HG03066 (cell line): ENCODE results near the gene ZNF385D.

Experiments
- ATAC-seq: cut with Tn5 transposase; IDR thresholded peaks from one replicate; pipeline ENCODE4 v1.9.1; 2021; ENCODE audit warnings: low read depth; ENCODE audit not compliant: unreplicated experiment

ZNF385D gene

DNA sequence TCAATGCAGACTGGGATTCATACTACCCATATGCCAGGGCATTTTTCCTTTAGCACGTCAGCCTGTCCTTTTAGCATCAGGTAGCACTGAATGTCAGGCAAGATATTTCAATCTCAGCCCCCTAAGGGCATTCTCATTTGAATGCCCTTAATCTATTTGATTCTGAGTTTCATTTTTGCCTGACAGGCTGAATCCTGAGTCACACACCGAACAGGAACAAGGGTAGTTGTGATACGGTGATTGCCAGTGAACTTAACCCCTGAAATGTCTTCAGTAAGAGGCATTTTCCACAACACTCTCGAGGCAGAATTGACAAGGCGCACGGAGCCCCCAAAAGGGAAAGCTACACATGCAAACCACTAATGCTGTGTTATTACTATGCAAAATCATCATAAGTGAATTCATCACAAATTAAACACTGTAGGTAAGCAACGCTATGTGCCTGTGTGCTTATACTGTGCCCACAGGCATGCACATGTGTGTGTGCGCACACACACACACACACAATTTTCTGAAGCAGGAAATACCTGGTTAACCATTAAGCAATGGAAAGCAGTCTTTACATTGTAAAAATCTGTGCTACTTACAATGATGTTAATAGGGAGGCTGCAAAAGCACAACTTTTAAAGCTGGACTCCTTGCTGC is 130.4 kb downstream of the ZNF385D start:
- ATAC-seq, result no peak

DNA sequence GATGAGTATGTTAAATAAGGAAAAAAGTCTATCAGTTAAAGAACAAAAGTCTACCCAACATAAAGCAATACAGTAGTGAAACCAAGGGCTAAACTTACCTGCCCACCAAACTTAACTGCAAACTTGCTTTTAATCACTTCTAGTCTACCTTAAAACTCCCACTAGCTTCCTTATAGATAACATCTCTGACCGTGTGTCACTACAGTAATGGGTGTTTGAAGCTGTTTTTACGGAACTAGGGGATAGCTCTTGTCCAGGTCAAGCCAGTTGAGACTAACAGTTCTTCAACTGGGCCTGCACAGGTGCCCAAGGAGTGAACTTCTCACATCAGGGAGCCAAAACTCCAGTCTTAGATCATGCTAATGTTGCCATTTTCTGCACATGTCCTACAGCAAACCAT is 132.3 kb downstream of the ZNF385D start:
- no peak for ATAC-seq

DNA sequence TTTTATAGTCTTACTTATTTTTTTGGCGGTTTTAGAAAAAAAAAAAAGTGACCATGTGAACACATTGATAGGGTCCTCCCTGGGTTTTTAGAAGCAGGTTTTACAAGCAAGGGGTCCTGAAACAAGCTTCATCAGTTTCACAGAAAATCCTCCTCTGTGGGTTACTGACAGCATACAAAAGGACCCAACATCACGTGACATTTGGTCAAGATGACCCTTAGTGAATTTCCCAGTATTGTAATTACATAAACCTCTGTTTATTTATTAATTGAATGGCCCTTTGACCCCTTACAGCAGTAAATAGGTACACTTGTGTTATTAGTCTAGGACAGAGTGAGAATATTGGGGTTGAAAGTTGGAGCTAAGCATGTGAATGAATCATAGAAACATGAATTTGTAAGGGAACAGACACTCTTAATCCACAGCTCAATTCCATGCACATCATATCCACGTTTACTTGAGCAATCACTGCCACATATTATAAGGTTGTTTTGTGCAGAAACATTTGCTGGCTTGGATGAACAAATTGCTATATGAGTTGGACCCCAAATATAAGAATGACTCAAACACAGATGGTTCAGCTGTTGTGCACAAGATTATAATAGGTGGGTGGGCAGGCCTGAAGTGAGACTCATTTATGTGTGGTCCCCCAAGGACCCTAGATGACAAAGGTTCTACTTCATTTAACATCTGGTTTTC is 137.5 kb downstream of the ZNF385D start:
- ATAC-seq, result no peak

DNA sequence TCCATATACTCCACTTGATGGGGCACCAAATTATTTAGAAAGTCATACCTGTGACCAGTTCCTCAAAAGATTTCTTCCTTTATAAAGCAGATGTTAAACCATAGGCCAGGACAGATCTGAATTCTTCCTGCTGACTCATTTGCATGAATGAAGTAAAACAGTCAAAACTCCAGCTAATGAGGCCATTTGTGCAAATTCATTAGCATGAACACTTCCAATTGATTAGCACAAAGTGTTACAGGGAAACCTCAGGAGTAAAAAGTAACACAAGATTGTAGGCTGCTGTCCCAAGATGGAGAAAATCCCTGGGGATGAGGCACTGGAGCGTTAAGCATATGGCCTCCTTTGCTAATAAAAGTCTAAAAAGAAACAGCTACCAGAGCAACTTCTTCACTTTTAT is 149.8 kb downstream of the ZNF385D start:
- ATAC-seq, result no peak

DNA sequence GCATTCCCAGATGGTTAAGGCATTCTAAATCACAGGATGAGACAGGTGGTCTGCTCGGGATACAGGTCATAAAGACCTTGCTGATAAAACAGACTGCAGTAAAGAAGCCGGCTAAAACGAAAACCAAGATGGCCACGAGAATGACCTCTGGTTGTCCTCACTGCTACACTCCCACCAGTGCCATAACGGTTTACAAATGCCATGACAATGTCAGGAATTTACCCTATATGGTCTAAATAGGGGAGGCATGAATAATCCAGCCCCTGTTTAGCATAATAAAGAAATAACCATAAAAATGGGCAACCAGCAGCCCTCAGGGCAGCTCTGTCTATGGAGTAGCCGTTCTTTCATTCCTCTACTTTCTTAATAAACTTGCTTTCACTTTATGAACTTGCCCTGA is 151.1 kb downstream of the ZNF385D start:
- ATAC-seq, result no peak

DNA sequence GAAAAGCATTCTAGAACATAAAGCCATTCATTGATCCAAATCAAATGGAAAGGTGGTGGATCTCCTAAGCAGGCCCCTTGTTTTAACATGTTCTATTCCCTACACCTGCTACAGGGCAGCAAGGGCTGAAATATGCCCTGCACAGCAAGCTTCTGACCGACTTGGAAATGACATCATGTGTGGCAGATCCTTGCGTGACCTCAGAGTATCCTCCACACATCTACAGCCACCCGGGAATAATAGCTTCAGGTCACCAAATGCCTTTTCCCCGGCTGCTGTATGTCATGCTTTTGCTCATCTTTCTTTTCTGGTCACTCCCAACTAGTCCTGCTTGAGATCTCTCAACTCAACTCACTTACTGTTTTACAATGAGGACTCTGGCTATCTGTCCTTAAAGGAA is 158.2 kb downstream of the ZNF385D start:
- no peak for ATAC-seq

DNA sequence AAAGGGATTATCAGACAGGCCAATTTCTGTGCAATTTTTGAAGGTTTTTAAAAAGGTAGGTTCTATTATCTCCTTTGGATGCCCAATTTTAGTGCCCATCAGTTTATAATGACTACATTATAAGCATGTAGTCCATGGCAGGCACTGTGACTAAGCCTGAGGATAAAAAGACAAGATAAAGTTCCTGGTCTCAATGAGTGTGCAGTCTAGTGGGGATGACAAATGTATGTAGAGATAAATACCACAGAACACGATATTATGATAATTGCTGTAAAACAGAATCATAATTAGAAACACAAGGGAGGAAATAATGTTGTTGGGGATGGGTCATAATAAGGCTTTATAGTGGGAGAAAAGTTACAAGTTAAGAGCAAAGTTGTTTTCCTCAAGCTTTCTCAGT is 163.1 kb downstream of the ZNF385D start:
- no peak for ATAC-seq

DNA sequence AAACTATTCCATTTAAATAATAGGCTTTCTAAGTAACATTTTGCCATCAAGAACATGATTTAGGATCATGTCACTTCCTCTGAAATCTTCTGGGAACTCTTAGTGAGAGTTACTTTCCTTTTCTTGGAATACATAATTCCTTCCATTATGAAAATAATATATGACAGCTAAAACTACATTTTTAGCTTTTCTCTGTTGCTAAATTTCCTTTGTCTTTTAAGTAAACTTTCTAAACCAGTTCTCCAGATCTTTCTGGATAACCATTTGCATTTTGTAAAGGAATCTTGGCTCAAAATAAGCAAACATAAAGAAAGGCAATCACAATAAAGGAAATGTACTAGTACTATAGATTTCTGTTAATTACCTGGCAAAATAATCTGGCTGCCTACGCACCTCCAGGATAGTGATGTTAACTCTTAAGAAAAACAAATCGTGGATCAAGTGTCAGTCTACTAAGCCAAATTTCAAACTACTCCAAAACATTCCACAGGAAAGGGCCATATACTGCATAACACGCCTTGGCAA is 165.7 kb downstream of the ZNF385D start:
- no peak for ATAC-seq

DNA sequence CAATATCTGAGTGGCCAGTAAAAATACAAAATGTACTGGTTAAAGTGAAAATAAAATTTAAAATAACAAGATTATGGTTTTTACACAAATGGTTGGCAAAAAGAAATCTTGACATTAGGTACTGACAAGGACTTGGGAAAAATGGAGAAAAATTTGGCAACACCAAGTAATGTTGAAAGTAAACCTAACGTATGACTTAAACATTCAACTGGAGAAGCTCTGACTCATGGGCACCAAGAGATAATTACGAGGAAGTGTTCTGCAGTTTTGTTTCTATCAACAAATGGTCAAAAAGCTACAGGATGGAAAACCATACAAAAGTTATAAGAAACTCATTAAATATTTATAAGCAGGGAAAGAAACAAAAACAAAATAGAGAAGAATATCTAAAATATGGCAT is 177.7 kb downstream of the ZNF385D start:
- no peak for ATAC-seq

DNA sequence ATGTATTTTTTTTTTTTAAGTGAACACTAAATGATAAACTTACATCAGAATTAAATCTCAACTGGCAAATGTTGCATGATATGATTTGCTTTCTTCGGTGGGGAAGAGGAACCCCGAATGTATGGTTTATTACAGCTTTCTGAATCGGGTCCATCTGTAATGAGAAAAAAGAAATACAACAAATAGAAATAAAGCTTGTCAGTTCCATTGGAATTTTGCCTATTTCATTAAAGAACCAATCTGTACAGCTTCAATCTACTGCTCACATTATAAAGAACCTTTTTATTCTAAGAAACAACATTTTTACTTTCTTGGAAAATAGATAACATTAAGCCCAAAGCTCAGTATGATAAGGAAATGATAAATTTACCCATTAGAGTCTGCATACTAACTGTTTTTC is 186.5 kb downstream of the ZNF385D start:
- ATAC-seq, result no peak

DNA sequence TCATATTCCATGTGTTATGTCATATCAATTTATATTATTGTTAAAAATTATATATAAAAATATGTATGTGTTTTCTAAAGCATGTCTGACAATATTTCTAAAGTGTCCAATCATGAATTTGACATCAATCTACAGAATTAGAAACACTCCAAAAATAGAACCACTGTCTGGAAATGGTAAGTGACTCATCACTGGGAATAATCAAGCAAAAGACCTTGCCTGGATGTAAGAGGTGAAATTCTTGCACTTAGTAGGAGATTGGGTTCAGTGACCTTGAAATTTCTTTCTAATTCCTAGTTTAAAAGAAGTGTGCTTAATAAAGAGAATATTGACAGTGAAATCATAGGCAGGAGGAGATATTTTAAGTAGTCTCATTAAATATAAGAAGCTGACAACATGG is 188.8 kb downstream of the ZNF385D start:
- no peak for ATAC-seq

DNA sequence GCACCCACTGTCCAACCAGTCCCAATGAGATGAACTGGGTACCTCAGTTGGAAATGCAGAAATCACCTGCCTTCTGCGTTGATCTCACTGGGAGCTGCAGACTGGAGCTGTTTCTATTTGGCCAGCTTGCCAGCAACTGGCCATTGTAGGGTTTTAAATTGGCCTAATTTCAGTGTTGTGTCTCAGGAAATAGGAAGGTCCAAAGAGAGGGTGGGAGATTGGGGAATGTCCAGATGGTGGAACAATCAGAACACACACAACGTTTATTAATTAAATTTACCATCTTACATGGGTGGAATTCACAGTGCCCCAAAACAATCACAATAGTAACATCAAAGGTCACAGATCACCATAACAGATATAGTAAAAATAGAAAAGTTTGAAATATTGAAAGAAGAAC is 189.5 kb downstream of the ZNF385D start:
- no peak for ATAC-seq

DNA sequence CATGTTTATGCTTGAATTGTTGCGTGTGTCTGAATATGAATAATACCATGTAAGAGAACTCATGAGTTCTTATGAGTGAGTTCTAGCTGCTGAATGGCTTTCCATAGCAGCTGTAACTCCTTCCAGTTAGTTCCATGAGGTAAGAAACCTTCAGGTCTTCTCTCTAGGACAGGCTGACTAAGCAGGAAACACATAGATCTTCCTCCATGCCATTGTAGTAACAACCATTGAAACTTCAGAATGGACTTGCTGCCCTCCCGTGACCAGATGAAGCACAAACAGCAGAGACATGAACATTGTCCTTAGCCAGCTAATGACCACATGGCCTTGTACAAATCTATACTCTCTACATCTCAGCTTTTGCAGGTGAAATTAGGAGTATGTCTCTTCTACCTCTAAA is 200.0 kb downstream of the ZNF385D start:
- ATAC-seq, result no peak

DNA sequence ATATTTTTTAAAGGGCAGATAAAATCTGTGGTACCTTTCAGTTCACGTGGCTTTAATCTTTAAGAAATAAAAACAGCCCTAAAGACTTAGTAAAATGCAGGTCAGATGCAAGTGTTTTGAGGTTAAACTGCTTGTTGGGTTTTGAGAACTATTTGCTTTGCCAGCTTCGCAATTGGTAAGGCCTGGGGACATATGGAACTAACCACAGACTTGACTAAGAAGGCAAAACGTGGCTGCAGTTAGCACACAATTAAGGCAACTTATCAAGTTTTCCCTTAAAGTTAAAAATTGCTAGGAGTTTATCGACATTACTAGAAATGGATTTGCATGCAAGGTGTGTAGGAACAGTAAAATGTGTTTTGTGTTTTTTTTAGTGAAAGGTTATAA is 206.9 kb downstream of the ZNF385D start:
- no peak for ATAC-seq

DNA sequence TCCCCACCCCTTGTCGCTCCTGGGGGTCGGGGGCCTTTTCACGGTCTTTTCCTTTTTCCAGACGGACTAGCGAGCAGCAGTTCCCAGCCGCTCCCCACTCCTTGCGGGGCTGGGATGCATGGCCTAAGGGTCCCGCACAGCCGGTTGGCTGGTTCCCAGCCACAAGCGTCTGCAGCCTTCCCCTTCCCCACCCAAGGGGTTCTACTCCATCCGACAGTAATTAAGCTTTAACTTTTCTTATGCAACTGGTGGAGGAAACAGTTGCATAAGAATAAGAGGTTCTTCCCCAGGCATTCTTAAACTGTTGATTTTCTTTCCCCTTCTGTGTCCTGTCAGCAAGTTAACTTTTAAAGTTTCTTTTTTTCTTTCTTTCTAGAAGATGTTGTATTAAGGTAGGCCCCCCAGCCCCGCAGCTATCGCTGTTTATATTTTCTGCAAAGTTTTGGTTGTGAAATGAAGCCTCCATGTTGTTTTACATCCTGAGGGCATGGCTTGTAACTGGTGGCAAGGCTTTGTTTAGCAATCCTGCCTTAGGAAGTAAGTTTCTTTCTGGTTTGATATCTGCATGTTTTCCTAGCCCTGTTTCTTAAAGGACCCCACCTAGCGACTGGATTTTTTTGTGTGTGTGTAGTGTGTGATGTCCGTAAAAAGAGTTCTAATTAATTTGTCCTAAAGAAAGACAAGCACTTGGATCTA is 207.5 kb downstream of the ZNF385D start:
- ATAC-seq, result no peak

DNA sequence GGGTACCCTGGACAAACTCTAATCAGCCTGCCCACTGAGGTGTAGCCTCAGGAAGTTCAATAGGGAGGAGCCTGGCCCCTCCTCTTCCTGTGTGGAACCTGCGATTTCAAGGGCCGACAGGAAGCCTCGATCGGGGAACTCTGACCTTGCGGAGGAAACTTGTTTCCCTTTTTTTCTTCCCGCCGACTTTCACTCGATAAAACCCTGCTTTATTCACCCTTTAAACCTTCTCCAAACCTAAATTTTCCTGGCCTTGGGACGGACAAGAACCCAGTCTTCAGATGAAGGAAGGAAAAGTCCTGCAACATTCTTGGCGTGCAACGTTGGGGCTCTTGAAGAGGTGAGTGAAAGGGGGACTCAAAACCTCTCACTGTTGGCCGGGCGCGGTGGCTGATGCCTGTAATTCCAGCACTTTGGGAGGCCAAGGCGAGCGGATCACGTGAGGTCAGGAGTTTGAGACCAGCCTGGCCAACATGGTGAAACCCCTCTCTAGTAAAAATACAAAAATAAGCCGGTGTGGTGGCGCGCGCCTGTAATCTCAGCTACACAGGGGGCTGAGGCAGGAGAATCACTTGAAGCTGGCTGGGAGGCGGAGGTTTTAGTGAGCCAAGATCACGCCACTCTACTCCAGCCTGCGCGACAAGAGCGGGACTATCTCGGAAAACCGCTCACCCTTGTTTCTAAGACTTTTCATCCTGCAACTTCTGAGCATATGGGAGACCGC is 208.2 kb downstream of the ZNF385D start:
- peak; percentile 57 for ATAC-seq

DNA sequence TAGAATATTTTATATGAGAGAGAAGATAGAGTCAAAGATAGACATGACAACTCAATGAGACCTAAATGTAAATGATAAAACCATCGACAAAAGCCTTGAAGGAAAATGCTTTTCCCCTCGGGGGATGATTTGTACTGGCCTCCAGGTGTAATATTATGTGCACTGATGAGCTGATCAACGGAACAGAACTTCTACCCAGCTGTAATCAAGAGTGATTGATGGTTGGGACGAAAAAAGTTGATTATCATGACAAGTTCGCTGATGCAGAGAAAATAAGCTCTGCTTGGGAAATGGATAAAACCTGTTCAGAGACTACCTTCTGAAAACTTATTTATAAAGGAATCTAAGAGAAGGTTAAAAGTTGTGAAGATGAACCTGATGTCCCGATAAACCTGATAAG is 210.7 kb downstream of the ZNF385D start:
- ATAC-seq, result no peak

DNA sequence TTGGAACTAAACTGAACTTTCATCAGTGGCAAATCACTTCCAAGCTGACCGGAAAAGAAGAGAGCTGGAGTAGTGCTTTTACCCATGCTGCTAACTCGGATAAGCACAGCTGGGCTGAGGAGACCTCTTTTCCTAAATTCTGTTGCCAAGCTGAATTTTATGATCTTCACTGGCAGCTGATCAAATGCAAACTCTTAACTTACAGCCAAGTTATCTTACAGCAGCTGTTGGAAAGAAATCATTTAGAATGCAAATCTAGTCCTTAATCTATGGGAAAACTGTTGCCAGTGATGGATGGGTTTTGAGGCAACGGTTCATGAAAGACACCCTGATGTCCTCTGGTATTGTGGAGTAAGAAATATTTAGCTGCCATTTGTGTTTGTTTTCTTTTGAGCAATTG is 216.5 kb downstream of the ZNF385D start:
- ATAC-seq, result no peak

DNA sequence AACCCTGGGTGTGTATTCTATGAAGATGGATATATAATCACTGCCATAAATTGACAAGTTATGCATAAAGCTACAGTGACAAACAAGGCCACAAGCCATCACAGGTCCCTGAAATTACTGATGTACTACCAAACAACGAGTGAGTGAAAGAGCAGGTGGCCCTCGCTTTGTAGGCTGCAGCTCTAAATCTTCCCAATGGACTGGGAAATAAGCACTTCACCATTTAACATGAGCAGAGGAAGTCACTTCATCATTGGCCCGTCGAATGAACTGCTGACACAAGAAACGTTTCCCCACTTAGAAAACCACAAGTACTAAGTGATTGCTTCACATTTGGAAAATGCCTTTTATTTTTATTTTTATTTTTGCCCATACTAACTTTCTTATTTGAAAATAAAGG is 218.0 kb downstream of the ZNF385D start:
- no peak for ATAC-seq

DNA sequence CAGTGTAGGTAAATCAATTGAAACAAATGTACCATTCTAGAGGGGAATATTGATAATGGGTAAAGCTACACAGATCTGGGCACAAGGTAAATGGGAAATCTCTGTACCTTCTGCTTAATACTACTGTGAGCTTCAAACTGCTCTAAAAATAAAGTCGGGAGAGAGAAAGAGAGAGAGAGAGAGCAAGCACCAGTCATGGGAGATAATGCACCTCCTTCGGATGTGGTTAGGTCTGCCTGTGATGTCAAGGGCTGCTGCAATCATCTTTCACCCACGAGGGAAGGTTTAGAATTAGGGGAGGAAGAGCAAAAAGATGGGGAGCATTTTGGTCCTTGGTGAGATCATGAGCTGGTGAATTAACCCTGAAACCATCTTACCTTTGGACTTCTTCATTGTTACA is 219.1 kb downstream of the ZNF385D start:
- ATAC-seq, result no peak
